GM23338 (cell line): ENCODE results near the gene JAKMIP1. TPM values are rescaled to one million over a fixed set of nuclear protein-coding genes. Genes with fewer than 3 reads are reported as not detected.

ENCODE experiments used
- ATAC-seq: fragments of 200-7000 bp; cut with Tn5 transposase; 3 replicates; pipeline ENCODE4 v1.9.1; 2020
- DNase-seq: peaks from one replicate; pipeline ENCODE4 v3.0.0-alpha.2; 2015; ENCODE audit warnings: low spot score
- H2AFZ ChIP-seq: fragments of 200-600 bp; sonication (generic); 2 replicates; pipeline ENCODE4 v1.8.0; 2016; ENCODE audit warnings: antibody characterized with exemption, mild to moderate bottlenecking, moderate library complexity
- H3F3A ChIP-seq: fragments of 200-600 bp; sonication (generic); replicated peaks from 2 replicates; pipeline ENCODE4 v1.8.0; 2017; ENCODE audit warnings: antibody characterized with exemption, mixed run types, low read depth
- H3K27ac ChIP-seq: fragments of 200-600 bp; sonication (generic); 2 replicates; pipeline ENCODE4 v1.6.1; 2016; ENCODE audit warnings: low read depth
- H3K27me3 ChIP-seq: fragments of 200-600 bp; sonication (generic); 2 replicates; pipeline ENCODE4 v1.8.0; 2016; ENCODE audit warnings: mild to moderate bottlenecking, mixed run types, moderate library complexity; ENCODE audit not compliant: insufficient read depth
- H3K36me3 ChIP-seq: fragments of 200-600 bp; sonication (generic); 2 replicates; pipeline ENCODE4 v1.8.0; 2016; ENCODE audit warnings: mild to moderate bottlenecking; ENCODE audit not compliant: insufficient read depth
- H3K4me1 ChIP-seq: fragments of 200-600 bp; sonication (generic); 2 replicates; pipeline ENCODE4 v1.8.0; 2016; ENCODE audit warnings: mild to moderate bottlenecking, moderate library complexity; ENCODE audit not compliant: insufficient read depth
- H3K4me2 ChIP-seq: fragments of 200-600 bp; sonication (generic); 2 replicates; pipeline ENCODE4 v1.7.1; 2017; ENCODE audit warnings: mixed run types
- H3K4me3 ChIP-seq: fragments of 200-600 bp; sonication (generic); 2 replicates; pipeline ENCODE4 v1.6.1; 2016; ENCODE audit warnings: mixed run types
- H3K79me2 ChIP-seq: fragments of 200-600 bp; sonication (generic); replicated peaks from 2 replicates; pipeline ENCODE4 v1.8.0; 2017; ENCODE audit warnings: mild to moderate bottlenecking; ENCODE audit not compliant: insufficient read depth
- H3K9me2 ChIP-seq: fragments of 200-600 bp; sonication (generic); 2 replicates; pipeline ENCODE4 v1.8.0; 2017; ENCODE audit not compliant: insufficient read depth
- H4K20me1 ChIP-seq: fragments of 200-600 bp; sonication (generic); replicated peaks from 2 replicates; pipeline ENCODE4 v1.8.0; 2017; ENCODE audit warnings: mild to moderate bottlenecking; ENCODE audit not compliant: insufficient read depth
- H3K27ac Mint-ChIP-seq: 2 replicates; pipeline ENCODE4 v1.8.0; 2020; ENCODE audit warnings: inconsistent platforms, mild to moderate bottlenecking, moderate library complexity, mixed read lengths
- H3K27me3 Mint-ChIP-seq: 3 replicates; pipeline ENCODE4 v1.8.0; 2022; ENCODE audit warnings: low read depth, mild to moderate bottlenecking, moderate library complexity, mixed read lengths, inconsistent platforms; ENCODE audit not compliant: insufficient read depth, poor library complexity
- H3K36me3 Mint-ChIP-seq: 3 replicates; pipeline ENCODE4 v1.8.0; 2021; ENCODE audit warnings: low read depth, mild to moderate bottlenecking, inconsistent platforms, moderate library complexity, mixed read lengths
- H3K4me1 Mint-ChIP-seq: 3 replicates; pipeline ENCODE4 v1.8.0; 2020; ENCODE audit warnings: mild to moderate bottlenecking, inconsistent platforms, mixed read lengths
- H3K4me3 Mint-ChIP-seq: 3 replicates; pipeline ENCODE4 v1.8.0; 2021; ENCODE audit warnings: moderate library complexity, mild to moderate bottlenecking, inconsistent platforms, mixed read lengths
- H3K9me3 Mint-ChIP-seq: 3 replicates; pipeline ENCODE4 v1.8.0; 2020; ENCODE audit warnings: moderate library complexity, mild to moderate bottlenecking, inconsistent platforms, mixed read lengths
- ETS1 ChIP-seq: IDR thresholded peaks from 2 replicates; pipeline ENCODE4 v1.6.1; 2016; ENCODE audit warnings: antibody characterized with exemption
- NANOG ChIP-seq: IDR thresholded peaks from 2 replicates; pipeline ENCODE4 v1.6.1; 2016; ENCODE audit warnings: antibody characterized with exemption, borderline replicate concordance
- POLR2AphosphoS5 ChIP-seq: IDR thresholded peaks from 2 replicates; pipeline ENCODE4 v1.6.1; 2016; ENCODE audit warnings: antibody characterized with exemption, low read depth
- REST ChIP-seq: IDR thresholded peaks from one replicate; pipeline ENCODE4 v1.6.1; 2018; ENCODE audit warnings: antibody characterized with exemption; ENCODE audit not compliant: unreplicated experiment
- STAT1 ChIP-seq: IDR thresholded peaks from one replicate; pipeline ENCODE4 v1.6.1; 2016; ENCODE audit warnings: antibody characterized with exemption; ENCODE audit not compliant: unreplicated experiment
- ZNF114 ChIP-seq: fragments of 250-450 bp; sonication (Bioruptor Pico); IDR thresholded peaks from 2 replicates; pipeline ENCODE4 v1.5.0; 2020; ENCODE audit warnings: mild to moderate bottlenecking, moderate library complexity
- ZNF331 ChIP-seq: fragments of 250-450 bp; sonication (Bioruptor Pico); IDR thresholded peaks from 2 replicates; pipeline ENCODE4 v1.5.0; 2020; ENCODE audit warnings: low read depth, mild to moderate bottlenecking, moderate library complexity
- ZNF462 ChIP-seq: fragments of 250-450 bp; sonication (Bioruptor Pico); IDR thresholded peaks from 2 replicates; pipeline ENCODE4 v1.5.0; 2020; ENCODE audit warnings: mild to moderate bottlenecking, moderate library complexity
- polyA plus RNA-seq: library from polyadenylated mRNA; unstranded; fragments of >200 nt; fragmentation: Nextera tagmentation; extraction: Ambion mirVana; gene quantifications from 2 replicates; pipeline ENCODE4 v1.2.1, GENCODE V29; 2016
- total RNA-seq: library from RNA; depleted of rRNA; stranded (reverse); fragments of >200 nt; shearing (Covaris generic); gene quantifications from 2 replicates; pipeline ENCODE4 v1.2.3, GENCODE V29; 2014

JAKMIP1 gene
- total and polyA plus RNA-seq, 2 experiments from 2014 or later: 4.6 to 5.1 TPM

- TF ChIP-seq ZNF331 (CRISPR knock-in tag) (no peak), ZNF114 (CRISPR knock-in tag) (no peak), ETS1 (no peak), STAT1 (no peak), REST (no peak)
Observed at GRCh38 chr4:6095897-6096296, 104.5 kb downstream of the JAKMIP1 start (continued).

- no peaks in the 10 kb centered on the region for H3K27me3 ChIP-seq
- Mint-ChIP-seq H3K4me3 (no peak overlapping the region), H3K9me3 (no peaks in the 10 kb centered on the region), H3K27ac (no peak overlapping the region), H3K36me3 (no peaks in the 10 kb centered on the region), H3K27me3 (peaks cover 6% of the 10 kb centered on the region), H3K4me1 (peaks cover 23% of the 10 kb centered on the region)
- H3K4me3 ChIP-seq: no peak overlapping the region
- no peaks in the 10 kb centered on the region for H3K9me2 ChIP-seq
- ATAC-seq (no peak), DNase-seq (no peak)
- no peaks in the 10 kb centered on the region; the same call in 1 of the 2 replicates for H3K36me3 ChIP-seq
- no peak overlapping the region for H2AFZ ChIP-seq
- no peaks in the 10 kb centered on the region for H3K79me2 ChIP-seq
- peaks cover 7% of the 10 kb centered on the region; the same call in 1 of the 2 replicates for H3K4me1 ChIP-seq
- H3K27ac ChIP-seq: no peak overlapping the region
- no peaks in the 10 kb centered on the region for H3F3A ChIP-seq
- H4K20me1 ChIP-seq: no peaks in the 10 kb centered on the region
- H3K4me2 ChIP-seq: no peak overlapping the region
- TF ChIP-seq NANOG (no peak), ETS1 (no peak), REST (no peak), POLR2AphosphoS5 (no peak), ZNF462 (CRISPR knock-in tag) (no peak)
Observed at GRCh38 chr4:6095023-6095752, 105.2 kb downstream of the JAKMIP1 start.
